ENCODE data around the gene AHNAK2. TPM values are rescaled to one million over a fixed set of nuclear protein-coding genes. Genes with fewer than 3 reads are reported as not detected.

AHNAK2 gene
- total and polyA plus RNA-seq, 2 of the 13 experiments (the other 11 are each of a cell fraction or from before 2014, with no cell fraction given): 0.11 to 0.18 TPM

GRCh38 chr14:105014032-105014431 lies 35.9 kb upstream of the AHNAK2 start (continued):
- TF ChIP-seq SNAI1 (CRISPR knock-in tag; IDR thresholded peaks at IDR 0.05; ENCODE audit: borderline replicate concordance): no peak
- TF ChIP-seq BRCA1 (CRISPR knock-in tag; IDR thresholded peaks at IDR 0.05): no peak
- no peak for TF ChIP-seq KLF9 (CRISPR knock-in tag; IDR thresholded peaks at IDR 0.05; ENCODE audit: low read depth)
- TF ChIP-seq ZNF563 (CRISPR knock-in tag; IDR thresholded peaks at IDR 0.05): no peak
- no peak for TF ChIP-seq ZNF235 (CRISPR knock-in tag; IDR thresholded peaks at IDR 0.05; ENCODE audit: borderline replicate concordance)
- no peak for TF ChIP-seq ZNF644 (CRISPR knock-in tag; IDR thresholded peaks at IDR 0.05; ENCODE audit: low read depth)
- TF ChIP-seq ZNF891 (CRISPR knock-in tag; IDR thresholded peaks at IDR 0.05): no peak
- TF ChIP-seq ZNF281 (CRISPR knock-in tag; IDR thresholded peaks at IDR 0.05; ENCODE audit: borderline replicate concordance): no peak
- no peak for TF ChIP-seq IKZF4 (CRISPR knock-in tag; IDR thresholded peaks at IDR 0.05; ENCODE audit: borderline replicate concordance, low read depth, not compliant biosample characterization)
- TF ChIP-seq ZNF770 (CRISPR knock-in tag; IDR thresholded peaks at IDR 0.05): no peak
